ENCODE measurements around the gene TJAP1. TPM values are rescaled to one million over a fixed set of nuclear protein-coding genes. Genes with fewer than 3 reads are reported as not detected.
A peak's percentile ranks its signal among the peaks of the same experiment; 100 is the strongest.

Gene TJAP1
- total RNA-seq, 1 donor from 2014 or later: 30.9 TPM

- Mint-ChIP-seq H3K36me3 (ENCODE audit: unreplicated experiment) (no peaks in the 10 kb centered on the region), H3K4me1 (ENCODE audit: low read depth, unreplicated experiment) (no peaks in the 10 kb centered on the region), H3K27me3 (ENCODE audit: unreplicated experiment) (no peaks in the 10 kb centered on the region), H3K27ac (ENCODE audit: unreplicated experiment) (no peak overlapping the region), H3K4me3 (ENCODE audit: unreplicated experiment) (no peak overlapping the region), H3K9me3 (ENCODE audit: unreplicated experiment) (no peaks in the 10 kb centered on the region)
- no peak for DNase-seq
- no peak for TF ChIP-seq CTCF (IDR thresholded peaks at IDR 0.05; ENCODE audit: partially characterized antibody, unreplicated experiment)
Observed at GRCh38 chr6:43540507-43540906, 63.1 kb downstream of the TJAP1 start.

GRCh38 chr6:43541774-43542471, 64.6 kb downstream of the TJAP1 start:
- no peak for TF ChIP-seq CTCF (IDR thresholded peaks at IDR 0.05; ENCODE audit: partially characterized antibody, unreplicated experiment)
- no peaks in the 10 kb centered on the region for H3K4me1 Mint-ChIP-seq (ENCODE audit: low read depth, unreplicated experiment)
- no peaks in the 10 kb centered on the region for H3K36me3 Mint-ChIP-seq (ENCODE audit: unreplicated experiment)

DNA sequence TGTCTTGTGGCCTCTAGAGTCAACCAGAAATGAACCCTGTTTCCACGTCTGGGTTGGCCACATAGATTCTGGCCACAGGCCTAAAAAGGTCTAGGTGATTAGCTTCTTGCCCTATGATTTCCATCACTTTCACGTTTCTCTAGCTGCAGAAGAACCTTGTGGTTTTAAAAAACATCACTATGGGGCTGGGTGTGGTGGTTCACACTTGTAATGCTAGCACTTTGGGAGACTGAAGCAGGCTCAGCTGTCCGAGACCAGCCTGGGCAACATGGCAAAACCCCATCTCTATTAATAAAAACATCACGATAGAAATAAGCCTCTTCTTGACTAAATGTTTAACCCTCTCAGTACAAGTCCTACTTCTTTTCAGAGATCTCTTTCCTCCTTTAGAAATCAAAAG, 67.1 kb downstream of the TJAP1 start:
- no peak for DNase-seq
- H3K27ac Mint-ChIP-seq (ENCODE audit: unreplicated experiment): no peak overlapping the region
- no peak overlapping the region for H3K4me3 Mint-ChIP-seq (ENCODE audit: unreplicated experiment)
- no peaks in the 10 kb centered on the region for H3K27me3 Mint-ChIP-seq (ENCODE audit: unreplicated experiment)
- H3K9me3 Mint-ChIP-seq (ENCODE audit: unreplicated experiment): no peaks in the 10 kb centered on the region
- no peaks in the 10 kb centered on the region for H3K4me1 Mint-ChIP-seq (ENCODE audit: low read depth, unreplicated experiment)
- no peaks in the 10 kb centered on the region for H3K36me3 Mint-ChIP-seq (ENCODE audit: unreplicated experiment)
- no peak for TF ChIP-seq CTCF (IDR thresholded peaks at IDR 0.05; ENCODE audit: partially characterized antibody, unreplicated experiment)

More at GRCh38 chr6:43541774-43542471, 64.6 kb downstream of the TJAP1 start:
- DNase-seq: no peak
- Mint-ChIP-seq H3K4me3 (ENCODE audit: unreplicated experiment) (no peak overlapping the region), H3K27ac (ENCODE audit: unreplicated experiment) (no peak overlapping the region), H3K27me3 (ENCODE audit: unreplicated experiment) (no peaks in the 10 kb centered on the region), H3K9me3 (ENCODE audit: unreplicated experiment) (no peaks in the 10 kb centered on the region)

- Mint-ChIP-seq H3K27ac (ENCODE audit: unreplicated experiment) (no peak overlapping the region), H3K36me3 (ENCODE audit: unreplicated experiment) (no peaks in the 10 kb centered on the region), H3K4me3 (ENCODE audit: unreplicated experiment) (no peak overlapping the region), H3K4me1 (ENCODE audit: low read depth, unreplicated experiment) (no peaks in the 10 kb centered on the region), H3K9me3 (ENCODE audit: unreplicated experiment) (no peaks in the 10 kb centered on the region), H3K27me3 (ENCODE audit: unreplicated experiment) (no peaks in the 10 kb centered on the region)
- no peak for TF ChIP-seq CTCF (IDR thresholded peaks at IDR 0.05; ENCODE audit: partially characterized antibody, unreplicated experiment)
- no peak for DNase-seq
Observed at GRCh38 chr6:43547222-43547621, 69.9 kb downstream of the TJAP1 start.

Small RNA genes lying within 50 kb of the gene (microRNA-seq; reads per million reads assigned to microRNA genes)
- gene MIR6780B (ENCODE audit: unreplicated experiment): 7.9 reads per million, percentile 42 among the genes with 10 or more reads in this experiment

Other genes with a start within 250 kb of the TJAP1 start
- 3.5 TPM for gene DNPH1, start 248.1 kb upstream of the TJAP1 start, total RNA-seq (ENCODE audit: unreplicated experiment)
- 47.3 TPM for gene TTBK1, start 234.1 kb upstream of the TJAP1 start, total RNA-seq (ENCODE audit: unreplicated experiment)
- gene SLC22A7, start 179.3 kb upstream of the TJAP1 start, total RNA-seq (ENCODE audit: unreplicated experiment): 0.34 TPM
- gene CRIP3, start 168.7 kb upstream of the TJAP1 start, total RNA-seq (ENCODE audit: unreplicated experiment): 0.69 TPM
- gene ZNF318, start 107.9 kb upstream of the TJAP1 start, total RNA-seq (ENCODE audit: unreplicated experiment): 26.3 TPM
- gene ABCC10, start 50.0 kb upstream of the TJAP1 start, total RNA-seq (ENCODE audit: unreplicated experiment): 94.8 TPM
- 2.2 TPM for gene DLK2, start 22.0 kb upstream of the TJAP1 start, total RNA-seq (ENCODE audit: unreplicated experiment)
- gene LRRC73, start 32.8 kb downstream of the TJAP1 start, total RNA-seq (ENCODE audit: unreplicated experiment): 1.2 TPM
- gene YIPF3, start 39.4 kb downstream of the TJAP1 start, total RNA-seq (ENCODE audit: unreplicated experiment): 198 TPM
- 18.9 TPM for gene POLR1C, start 39.5 kb downstream of the TJAP1 start, total RNA-seq (ENCODE audit: unreplicated experiment)
- 52.7 TPM for gene XPO5, start 98.5 kb downstream of the TJAP1 start, total RNA-seq (ENCODE audit: unreplicated experiment)
- 20.2 TPM for gene POLH, start 98.6 kb downstream of the TJAP1 start, total RNA-seq (ENCODE audit: unreplicated experiment)
- 114 TPM for gene GTPBP2, start 151.7 kb downstream of the TJAP1 start, total RNA-seq (ENCODE audit: unreplicated experiment)
- 38.8 TPM for gene MAD2L1BP, start 158.3 kb downstream of the TJAP1 start, total RNA-seq (ENCODE audit: unreplicated experiment)
- gene RSPH9, start 167.5 kb downstream of the TJAP1 start, total RNA-seq (ENCODE audit: unreplicated experiment): 0.22 TPM
- 27.7 TPM for gene MRPS18A, start 210.2 kb downstream of the TJAP1 start, total RNA-seq (ENCODE audit: unreplicated experiment)

Measured in glutamatergic neuron (in vitro differentiated cells).